Gastrocnemius medialis (tissue), 4 donors: Measurements from ENCODE around the gene COL9A3.

Experiments used
- CTCF ChIP-seq, 5 experiments: fragments of 450-650 bp in 3 of 5; fragments of 200-600 bp in 2 of 5; sonication (generic) in 2 of 5; IDR thresholded peaks in 4 of 5; conservative IDR thresholded peaks in 1 of 5; 1 replicate in 4 of 5; 2 replicates in 1 of 5; pipeline ENCODE4 v1.5.1; 2016 to 2019; ENCODE audit warnings: antibody characterized with exemption in 5 of 5, mild to moderate bottlenecking in 3 of 5, moderate library complexity in 3 of 5
- POLR2A ChIP-seq, 2 donors: fragments of 450-650 bp; IDR thresholded peaks; one replicate each; pipeline ENCODE4 v1.6.1; 2017; ENCODE audit warnings: antibody characterized with exemption in 2 of 2, mild to moderate bottlenecking in 2 of 2, moderate library complexity in 2 of 2

GRCh38 chr20:62864207-62864606, 47.4 kb downstream of the COL9A3 start:
- TF ChIP-seq POLR2A (IDR thresholded peaks at IDR 0.05) (no peak), CTCF (IDR thresholded peaks at IDR 0.05 in 4 of 5, conservative IDR thresholded peaks at IDR 0.05 in 1 of 5) (no peak)
